ENCODE data around the gene BICD1.
A peak's percentile ranks its signal among the peaks of the same experiment; 100 is the strongest.

BICD1 gene

DNA sequence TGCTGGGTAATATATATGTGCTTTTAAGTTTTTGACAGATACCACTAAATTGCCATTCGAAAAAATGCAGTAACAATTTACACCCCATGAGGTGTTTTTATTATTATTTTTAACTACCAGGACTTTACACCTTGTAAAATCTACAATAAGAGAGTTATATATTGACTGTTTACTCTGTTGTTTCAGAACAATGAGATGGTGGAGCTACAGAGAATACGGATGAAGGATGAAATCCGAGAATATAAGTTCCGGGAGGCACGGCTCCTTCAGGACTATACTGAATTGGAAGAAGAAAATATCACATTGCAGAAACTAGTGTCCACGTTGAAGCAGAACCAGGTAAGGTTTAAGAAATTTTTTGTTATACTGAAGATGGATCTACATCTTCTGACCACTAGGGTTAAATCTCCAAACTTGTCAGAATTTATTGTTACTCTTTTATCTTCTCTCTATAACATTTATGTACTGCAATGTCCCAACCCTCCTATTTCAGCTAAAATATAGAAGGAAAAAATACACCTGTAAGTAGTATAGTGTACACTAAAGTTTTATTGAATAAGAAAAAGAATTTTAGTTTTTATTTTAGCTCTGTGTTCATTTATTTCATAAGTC, 187.3 kb downstream of the BICD1 start:
- H3K27ac ChIP-seq = no peak overlapping the region
- no peak for TF ChIP-seq ZFX (IDR thresholded peaks at IDR 0.05; ENCODE audit: borderline replicate concordance)
- TF ChIP-seq, protein P1, sequence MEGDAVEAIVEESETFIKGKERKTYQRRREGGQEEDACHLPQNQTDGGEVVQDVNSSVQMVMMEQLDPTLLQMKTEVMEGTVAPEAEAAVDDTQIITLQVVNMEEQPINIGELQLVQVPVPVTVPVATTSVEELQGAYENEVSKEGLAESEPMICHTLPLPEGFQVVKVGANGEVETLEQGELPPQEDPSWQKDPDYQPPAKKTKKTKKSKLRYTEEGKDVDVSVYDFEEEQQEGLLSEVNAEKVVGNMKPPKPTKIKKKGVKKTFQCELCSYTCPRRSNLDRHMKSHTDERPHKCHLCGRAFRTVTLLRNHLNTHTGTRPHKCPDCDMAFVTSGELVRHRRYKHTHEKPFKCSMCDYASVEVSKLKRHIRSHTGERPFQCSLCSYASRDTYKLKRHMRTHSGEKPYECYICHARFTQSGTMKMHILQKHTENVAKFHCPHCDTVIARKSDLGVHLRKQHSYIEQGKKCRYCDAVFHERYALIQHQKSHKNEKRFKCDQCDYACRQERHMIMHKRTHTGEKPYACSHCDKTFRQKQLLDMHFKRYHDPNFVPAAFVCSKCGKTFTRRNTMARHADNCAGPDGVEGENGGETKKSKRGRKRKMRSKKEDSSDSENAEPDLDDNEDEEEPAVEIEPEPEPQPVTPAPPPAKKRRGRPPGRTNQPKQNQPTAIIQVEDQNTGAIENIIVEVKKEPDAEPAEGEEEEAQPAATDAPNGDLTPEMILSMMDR (IDR thresholded peaks at IDR 0.05) = no peak

DNA sequence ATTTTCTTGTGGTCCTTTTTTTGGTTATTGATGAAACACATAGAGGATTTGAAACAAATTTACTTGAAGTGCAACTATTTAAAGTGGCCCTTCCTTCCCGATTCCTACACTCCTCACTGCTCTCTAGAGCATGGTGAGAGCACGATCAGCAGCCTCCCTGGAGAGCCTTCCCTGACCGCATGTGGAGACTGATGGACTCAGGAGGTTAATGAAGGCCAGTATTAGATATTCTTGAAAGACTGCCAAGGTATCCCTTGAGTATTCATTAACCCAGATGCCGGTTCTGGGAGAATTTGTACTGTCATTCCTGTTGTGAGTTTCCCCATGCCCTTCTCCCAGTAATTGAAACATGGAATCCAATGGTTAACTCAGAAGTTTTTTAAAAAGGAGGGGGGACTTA, 189.9 kb downstream of the BICD1 start:
- no peak for TF ChIP-seq ZFX (IDR thresholded peaks at IDR 0.05; ENCODE audit: borderline replicate concordance)
- TF ChIP-seq, protein P1 (IDR thresholded peaks at IDR 0.05) = no peak
- no peak overlapping the region for H3K27ac ChIP-seq

DNA sequence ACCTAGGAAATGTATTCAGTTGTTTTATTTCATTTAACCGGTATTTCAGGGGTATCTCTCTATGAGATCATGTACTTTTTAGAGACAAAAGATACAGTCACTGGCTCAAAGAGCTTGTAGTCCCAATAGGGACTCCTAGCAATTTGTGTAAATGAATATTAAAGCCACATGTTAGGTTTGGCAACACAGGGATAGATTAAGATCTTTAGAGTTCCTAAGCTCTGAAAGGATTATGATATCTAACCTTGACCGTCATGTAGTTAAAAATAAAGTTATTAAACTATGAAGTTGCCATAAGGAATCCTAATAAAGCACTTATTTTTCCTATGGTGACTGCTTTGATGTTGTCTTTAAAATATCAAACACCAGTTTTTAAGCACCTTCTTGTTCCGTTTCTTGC, 192.3 kb downstream of the BICD1 start:
- TF ChIP-seq, protein P1 (IDR thresholded peaks at IDR 0.05) = no peak
- TF ChIP-seq ZFX (IDR thresholded peaks at IDR 0.05; ENCODE audit: borderline replicate concordance) = no peak
- H3K27ac ChIP-seq = no peak overlapping the region

DNA sequence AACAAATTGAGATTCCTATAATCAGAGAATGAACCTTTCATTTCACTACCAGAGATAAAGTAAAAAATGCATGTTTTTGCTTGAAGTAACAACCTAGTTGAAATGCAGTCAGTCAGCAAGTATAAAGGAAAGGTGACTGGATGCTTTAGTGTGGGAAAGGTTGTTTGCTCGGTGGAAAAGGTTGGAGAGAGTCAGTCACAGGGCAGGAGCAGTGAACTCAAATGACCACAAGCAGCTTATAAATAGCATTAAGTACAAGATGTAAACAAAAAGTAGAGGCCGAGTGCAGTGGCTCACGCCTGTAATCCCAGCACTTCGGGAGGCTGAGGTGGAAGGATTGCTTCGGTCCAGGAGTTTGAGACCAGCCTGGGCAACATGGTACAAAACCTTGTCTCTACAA, 194.6 kb downstream of the BICD1 start:
- TF ChIP-seq, protein P1 (IDR thresholded peaks at IDR 0.05) = no peak
- no peak for TF ChIP-seq ZFX (IDR thresholded peaks at IDR 0.05; ENCODE audit: borderline replicate concordance)
- no peak overlapping the region for H3K27ac ChIP-seq

DNA sequence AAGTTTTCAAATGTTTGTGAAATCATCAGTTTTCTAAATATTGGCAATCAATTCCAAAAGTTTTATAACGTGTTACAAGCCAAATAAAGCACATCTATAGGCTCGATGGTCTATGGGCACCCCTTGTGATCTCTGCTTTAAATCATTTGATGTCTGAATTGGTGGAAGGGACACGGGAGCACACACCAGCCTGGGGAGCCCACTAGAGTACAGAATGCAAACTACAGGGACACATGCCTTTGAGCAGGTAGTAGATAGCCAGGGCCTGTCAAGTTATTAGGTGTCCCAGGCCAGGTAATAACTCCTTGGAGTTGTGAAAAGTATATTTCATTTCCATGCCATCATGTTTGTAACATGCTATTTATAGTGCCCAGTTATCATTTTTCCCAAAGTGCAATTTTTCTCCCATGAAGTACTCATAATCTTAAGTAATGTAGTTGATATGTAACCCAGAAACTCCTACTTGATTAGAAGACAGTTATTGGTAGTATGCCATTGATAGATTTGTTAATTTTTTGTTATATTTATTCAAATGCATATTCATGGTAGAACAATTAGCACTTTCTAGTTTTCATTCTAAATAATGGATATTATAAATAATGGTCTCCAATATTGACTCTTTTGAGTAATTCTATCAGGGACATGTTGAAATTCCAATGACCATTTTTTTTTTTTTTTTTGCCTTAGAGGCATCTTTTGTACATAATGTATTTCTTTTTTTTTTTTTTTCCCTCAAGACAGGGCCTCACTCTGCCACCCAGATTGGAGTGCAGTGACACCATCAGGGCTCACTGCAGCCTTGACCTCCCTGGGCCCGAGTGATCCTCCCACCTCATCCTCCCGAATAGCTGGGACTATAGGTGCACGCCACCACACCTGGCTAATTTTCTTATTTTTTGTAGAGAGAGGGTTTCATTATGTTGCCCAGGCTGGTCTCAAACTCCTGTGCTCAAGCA, 195.8 kb downstream of the BICD1 start:
- no peak overlapping the region for H3K27ac ChIP-seq
- no peak for TF ChIP-seq ZFX (IDR thresholded peaks at IDR 0.05; ENCODE audit: borderline replicate concordance)
- TF ChIP-seq, protein P1 (IDR thresholded peaks at IDR 0.05) = peak; percentile 80

DNA sequence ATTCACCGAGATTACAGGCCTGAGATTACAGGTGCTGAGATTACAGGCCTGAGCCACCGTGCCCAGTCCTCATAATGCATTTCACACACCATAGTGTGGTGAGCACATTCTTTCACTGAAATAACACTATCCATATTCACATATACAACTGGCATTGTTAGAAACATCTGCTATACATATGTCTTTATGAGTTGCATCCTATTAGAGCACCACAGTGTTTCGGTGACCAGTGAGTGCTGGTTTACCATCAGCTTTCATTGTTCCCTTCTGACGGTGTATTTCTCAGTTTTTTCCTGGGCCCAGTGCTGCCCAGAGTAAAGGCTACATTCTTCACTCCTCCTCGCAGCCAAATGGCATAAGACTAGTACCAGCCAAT, 196.5 kb downstream of the BICD1 start:
- no peak overlapping the region for H3K27ac ChIP-seq
- TF ChIP-seq ZFX (IDR thresholded peaks at IDR 0.05; ENCODE audit: borderline replicate concordance) = no peak
- TF ChIP-seq, protein P1 (IDR thresholded peaks at IDR 0.05) = no peak

DNA sequence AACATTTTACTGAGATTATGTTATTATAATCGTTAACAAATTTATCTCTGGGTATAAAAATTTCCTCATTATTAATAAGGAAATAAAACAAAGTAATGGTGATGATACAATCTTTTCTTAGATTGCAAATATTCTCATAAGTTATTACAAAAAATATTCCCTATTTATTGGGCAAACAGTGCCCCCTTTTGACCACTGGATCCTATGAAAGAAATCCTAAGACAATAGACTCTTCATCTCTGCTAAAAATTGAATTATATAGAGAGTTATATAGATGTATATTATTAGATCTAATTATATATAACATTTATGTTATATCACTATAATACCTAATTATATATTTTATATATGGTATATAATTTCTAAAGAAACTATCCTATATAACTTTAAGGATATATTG, 198.5 kb downstream of the BICD1 start:
- no peak overlapping the region for H3K27ac ChIP-seq
- no peak for TF ChIP-seq ZFX (IDR thresholded peaks at IDR 0.05; ENCODE audit: borderline replicate concordance)
- TF ChIP-seq, protein P1 (IDR thresholded peaks at IDR 0.05) = peak; percentile 78

Data from 22Rv1 (cell line).